GM13977 (cell line): ENCODE measurements around the gene PLEKHA6.

Experiments
- DNase-seq: peaks from one replicate; pipeline ENCODE4 v3.0.0; 2012; ENCODE audit warnings: low spot score
- CTCF ChIP-seq: IDR thresholded peaks from 2 replicates; pipeline ENCODE4 v1.5.1; 2012; ENCODE audit warnings: mild to moderate bottlenecking, control low read depth; ENCODE audit not compliant: insufficient read depth; ENCODE audit errors: extremely low read depth, missing control alignments
- in situ Hi-C: fragments of 300-500 bp; cut with MboI; formaldehyde crosslinking; loops from one replicate; pipeline ENCODE4 v1.12.0; 2022; ENCODE audit warnings: low sequenced_read_pairs, low pct_unique_long_range_greater_than_20kb, mixed read lengths, inconsistent platforms; ENCODE audit not compliant: unreplicated experiment

Gene PLEKHA6

GRCh38 chr1:204340081-204340889 is 19.4 kb downstream of the PLEKHA6 start:
- no peak for DNase-seq

GRCh38 chr1:204339541-204339940 is 20.2 kb downstream of the PLEKHA6 start:
- in situ Hi-C loops = no loop called here
- TF ChIP-seq CTCF = no peak
- no peak for DNase-seq

More at GRCh38 chr1:204340081-204340889, 19.4 kb downstream of the PLEKHA6 start:
- in situ Hi-C loops = no loop called here
- no peak for TF ChIP-seq CTCF

- in situ Hi-C loops = no loop called here
- no peak for DNase-seq
- TF ChIP-seq CTCF = no peak
Observed at GRCh38 chr1:204338997-204339396, 20.7 kb downstream of the PLEKHA6 start.

GRCh38 chr1:204338360-204338759 is 21.4 kb downstream of the PLEKHA6 start:
- no peak for TF ChIP-seq CTCF
- in situ Hi-C loops = no loop called here
- no peak for DNase-seq

GRCh38 chr1:204337583-204337982 is 22.1 kb downstream of the PLEKHA6 start:
- DNase-seq = no peak
- in situ Hi-C loops = no loop called here
- TF ChIP-seq CTCF = no peak

GRCh38 chr1:204337036-204337429 is 22.7 kb downstream of the PLEKHA6 start:
- no peak for TF ChIP-seq CTCF
- in situ Hi-C loops = no loop called here

More at GRCh38 chr1:204337036-204337429, 22.7 kb downstream of the PLEKHA6 start:
- no peak for DNase-seq
